ENCODE results near the gene GRK5. TPM values are rescaled to one million over a fixed set of nuclear protein-coding genes. Genes with fewer than 3 reads are reported as not detected.

The GRK5 gene
- total RNA-seq, 4 donors from 2014 or later = 9.2 to 27.3 (median 15.0) TPM

GRCh38 chr10:119409385-119409784, 202.0 kb downstream of the GRK5 start:
- Histone ChIP-seq H3K27ac (peak overlapping the region in 2 of 3 donors; percentile 36 to 53), H3K4me3 (replicated peaks in 1 of 3) (no peak overlapping the region), H3K9me3 (no peaks in the 10 kb centered on the region), H3K36me3 (no peaks in the 10 kb centered on the region), H3K4me1 (peaks cover 42 to 51% of the 10 kb centered on the region in 2 donors), H3K27me3 (no peaks in the 10 kb centered on the region)
- TF ChIP-seq CTCF (IDR thresholded peaks at IDR 0.05) (no peak), POLR2A (IDR thresholded peaks at IDR 0.05) (no peak)
- intact Hi-C loops (cut with DNase I) = no loop called here
- DNase-seq = no peak
- 79 to 80% methylated on average over 4 to 5 of the region's 5 CpGs for WGBS, 2 donors

GRCh38 chr10:119409906-119410305, 202.5 kb downstream of the GRK5 start:
- Histone ChIP-seq H3K36me3 (no peaks in the 10 kb centered on the region), H3K27me3 (no peaks in the 10 kb centered on the region), H3K4me1 (peaks cover 46 to 55% of the 10 kb centered on the region in 2 donors), H3K9me3 (no peaks in the 10 kb centered on the region), H3K4me3 (replicated peaks in 1 of 3) (no peak overlapping the region), H3K27ac (peak overlapping the region in 2 of 3 donors; percentile 36 to 53)
- peak; percentile 29 to 30 for DNase-seq
- WGBS, 2 donors = 90 to 92% methylated on average over 17 to 18 of the region's 18 CpGs
- TF ChIP-seq CTCF (IDR thresholded peaks at IDR 0.05) = no peak
- TF ChIP-seq POLR2A (IDR thresholded peaks at IDR 0.05) = no peak
- intact Hi-C loops (cut with DNase I) = no loop called here

GRCh38 chr10:119410361-119411116, 203.2 kb downstream of the GRK5 start:
- Histone ChIP-seq H3K4me3 (replicated peaks in 1 of 3) (no peak overlapping the region), H3K27me3 (no peaks in the 10 kb centered on the region), H3K36me3 (no peaks in the 10 kb centered on the region), H3K4me1 (peaks cover 52 to 56% of the 10 kb centered on the region in 2 donors), H3K27ac (peak overlapping the region in 2 of 3 donors; percentile 20 to 53), H3K9me3 (no peaks in the 10 kb centered on the region)
- no peak for DNase-seq
- WGBS, 2 donors = 88 to 96% methylated on average over 9 of the region's 9 CpGs
- intact Hi-C loops (cut with DNase I) = no loop called here
- TF ChIP-seq CTCF (IDR thresholded peaks at IDR 0.05) (no peak), POLR2A (IDR thresholded peaks at IDR 0.05) (no peak)

GRCh38 chr10:119412244-119413092, 205.1 kb downstream of the GRK5 start:
- Histone ChIP-seq H3K27me3 (no peaks in the 10 kb centered on the region), H3K9me3 (no peaks in the 10 kb centered on the region), H3K27ac (peak overlapping the region; percentile 75 to 95 (median 95)), H3K4me3 (replicated peaks in 1 of 3) (no peak overlapping the region), H3K4me1 (peaks cover 48 to 57% of the 10 kb centered on the region in 2 donors), H3K36me3 (no peaks in the 10 kb centered on the region)
- TF ChIP-seq CTCF (IDR thresholded peaks at IDR 0.05) (no peak), POLR2A (IDR thresholded peaks at IDR 0.05) (no peak)
- intact Hi-C loops (cut with DNase I) = no loop called here
- peak; percentile 98 for DNase-seq
- WGBS, 2 donors = 17 to 36% methylated on average over 16 to 27 of the region's 31 CpGs

- WGBS, 2 donors = 43 to 44% methylated on average over 9 of the region's 9 CpGs
- intact Hi-C loops (cut with DNase I) = no loop called here
- Histone ChIP-seq H3K27me3 (no peaks in the 10 kb centered on the region), H3K27ac (peak overlapping the region; percentile 75 to 95 (median 95)), H3K4me3 (replicated peaks in 1 of 3) (no peak overlapping the region), H3K4me1 (peaks cover 48 to 57% of the 10 kb centered on the region in 2 donors), H3K36me3 (no peaks in the 10 kb centered on the region), H3K9me3 (no peaks in the 10 kb centered on the region)
- TF ChIP-seq POLR2A (IDR thresholded peaks at IDR 0.05) = no peak
- no peak for TF ChIP-seq CTCF (IDR thresholded peaks at IDR 0.05)
- no peak for DNase-seq
These were observed 205.7 kb downstream of the GRK5 start for GRCh38 chr10:119413093-119413453.

Measured in thyroid gland (tissue), 4 donors.